ENCODE measurements around the gene TNPO3. TPM values are rescaled to one million over a fixed set of nuclear protein-coding genes. Genes with fewer than 3 reads are reported as not detected.

Gene TNPO3
- polyA plus RNA-seq, 4 donors = 35.8 to 49.0 (median 43.9) TPM

- no peak for DNase-seq (ENCODE audit: low read depth in 4 of 4, low spot score in 2 of 4)
Measured at GRCh38 chr7:128912281-128912680, 142.6 kb downstream of the TNPO3 start.

- peak in 2 of 4 donors; percentile 49 to 67 for DNase-seq (ENCODE audit: low read depth in 4 of 4, low spot score in 2 of 4)
Measured at GRCh38 chr7:128911423-128912031, 143.4 kb downstream of the TNPO3 start.

GRCh38 chr7:128910569-128910945 lies 144.4 kb downstream of the TNPO3 start, which contains the start of gene KCP:
Gene KCP (minus strand): TSS chr7:128910709. CDS start chr7:128910676, 33 bp downstream.
- no peak for DNase-seq (ENCODE audit: low read depth in 4 of 4, low spot score in 2 of 4)

GRCh38 chr7:128909625-128910568 lies 145.0 kb downstream of the TNPO3 start:
- peak in 2 of 4 donors; percentile 61 to 67 for DNase-seq (ENCODE audit: low read depth in 4 of 4, low spot score in 2 of 4)

- no peak for DNase-seq (ENCODE audit: low read depth in 4 of 4, low spot score in 2 of 4)
Measured at GRCh38 chr7:128908750-128909624, 145.9 kb downstream of the TNPO3 start.

GRCh38 chr7:128906766-128907559 lies 147.9 kb downstream of the TNPO3 start:
- no peak for DNase-seq (ENCODE audit: low read depth in 4 of 4, low spot score in 2 of 4)

GRCh38 chr7:128906001-128906765 lies 148.7 kb downstream of the TNPO3 start:
- DNase-seq (ENCODE audit: low read depth in 4 of 4, low spot score in 2 of 4) = no peak

- DNase-seq (ENCODE audit: low read depth in 4 of 4, low spot score in 2 of 4) = no peak
Measured at GRCh38 chr7:128904381-128905197, 150.3 kb downstream of the TNPO3 start.

Other genes with a start within 250 kb of the TNPO3 start
- 10 to 100 TPM; 12.1 to 18.6 (median 17.6) TPM for gene FLNC, start 224.7 kb downstream of the TNPO3 start, polyA plus RNA-seq (ENCODE audit: insufficient read length in 4 of 4)
- 100 to 1,000 TPM; 228 to 254 (median 236) TPM for gene ATP6V1F, start 192.3 kb downstream of the TNPO3 start, polyA plus RNA-seq (ENCODE audit: insufficient read length in 4 of 4)
- gene KCP, start 144.4 kb downstream of the TNPO3 start, polyA plus RNA-seq (ENCODE audit: insufficient read length in 4 of 4) = 10 to 100 TPM; 12.1 to 41.9 (median 23.8) TPM
- 10 to 100 TPM in 2 of 4 donors, 1 to 10 TPM in 2; 8.9 to 14.1 (median 10.8) TPM for gene IRF5, start 117.2 kb downstream of the TNPO3 start, polyA plus RNA-seq (ENCODE audit: insufficient read length in 4 of 4)
- 10 to 100 TPM; 62.4 to 74.3 (median 66.0) TPM for gene TSPAN33, start 89.6 kb upstream of the TNPO3 start, polyA plus RNA-seq (ENCODE audit: insufficient read length in 4 of 4)
- 100 to 1,000 TPM; 108 to 125 (median 114) TPM for gene SMO, start 133.5 kb upstream of the TNPO3 start, polyA plus RNA-seq (ENCODE audit: insufficient read length in 4 of 4)
- 10 to 100 TPM; 24.6 to 33.1 (median 28.2) TPM for gene AHCYL2, start 169.9 kb upstream of the TNPO3 start, polyA plus RNA-seq (ENCODE audit: insufficient read length in 4 of 4)

Measured in left renal cortex interstitium (tissue), 4 donors.